ENCODE results near the gene FUT7. TPM values are rescaled to one million over a fixed set of nuclear protein-coding genes. Genes with fewer than 3 reads are reported as not detected.
A peak's percentile ranks its signal among the peaks of the same experiment; 100 is the strongest.

FUT7 gene
- total and polyA plus RNA-seq, 2 of the 13 experiments (the other 11 are each of a cell fraction or from before 2014, with no cell fraction given): 0.05 TPM; not detected in 1

- no peak for TF ChIP-seq RNF219 (CRISPR knock-in tag; IDR thresholded peaks at IDR 0.05)
- TF ChIP-seq ZSCAN25 (CRISPR knock-in tag; IDR thresholded peaks at IDR 0.05): no peak
- TF ChIP-seq, protein P1, sequence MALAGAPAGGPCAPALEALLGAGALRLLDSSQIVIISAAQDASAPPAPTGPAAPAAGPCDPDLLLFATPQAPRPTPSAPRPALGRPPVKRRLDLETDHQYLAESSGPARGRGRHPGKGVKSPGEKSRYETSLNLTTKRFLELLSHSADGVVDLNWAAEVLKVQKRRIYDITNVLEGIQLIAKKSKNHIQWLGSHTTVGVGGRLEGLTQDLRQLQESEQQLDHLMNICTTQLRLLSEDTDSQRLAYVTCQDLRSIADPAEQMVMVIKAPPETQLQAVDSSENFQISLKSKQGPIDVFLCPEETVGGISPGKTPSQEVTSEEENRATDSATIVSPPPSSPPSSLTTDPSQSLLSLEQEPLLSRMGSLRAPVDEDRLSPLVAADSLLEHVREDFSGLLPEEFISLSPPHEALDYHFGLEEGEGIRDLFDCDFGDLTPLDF (CRISPR knock-in tag; IDR thresholded peaks at IDR 0.05): 0 out of 2 replicates have a peak, but pooled peaks have one; percentile 35
- no peak for TF ChIP-seq PAXIP1 (CRISPR knock-in tag; conservative IDR thresholded peaks at IDR 0.05)
- peak; percentile 31; the same call in 1 of the 2 replicates for TF ChIP-seq CREB1 (IDR thresholded peaks at IDR 0.05)
- no peak for TF ChIP-seq CREB1 (CRISPR knock-in tag; IDR thresholded peaks at IDR 0.05)
- TF ChIP-seq TMF1 (CRISPR knock-in tag; IDR thresholded peaks at IDR 0.05; ENCODE audit: low read depth): peak; percentile 59; the same call in 1 of the 2 replicates
- TF ChIP-seq, protein P2, sequence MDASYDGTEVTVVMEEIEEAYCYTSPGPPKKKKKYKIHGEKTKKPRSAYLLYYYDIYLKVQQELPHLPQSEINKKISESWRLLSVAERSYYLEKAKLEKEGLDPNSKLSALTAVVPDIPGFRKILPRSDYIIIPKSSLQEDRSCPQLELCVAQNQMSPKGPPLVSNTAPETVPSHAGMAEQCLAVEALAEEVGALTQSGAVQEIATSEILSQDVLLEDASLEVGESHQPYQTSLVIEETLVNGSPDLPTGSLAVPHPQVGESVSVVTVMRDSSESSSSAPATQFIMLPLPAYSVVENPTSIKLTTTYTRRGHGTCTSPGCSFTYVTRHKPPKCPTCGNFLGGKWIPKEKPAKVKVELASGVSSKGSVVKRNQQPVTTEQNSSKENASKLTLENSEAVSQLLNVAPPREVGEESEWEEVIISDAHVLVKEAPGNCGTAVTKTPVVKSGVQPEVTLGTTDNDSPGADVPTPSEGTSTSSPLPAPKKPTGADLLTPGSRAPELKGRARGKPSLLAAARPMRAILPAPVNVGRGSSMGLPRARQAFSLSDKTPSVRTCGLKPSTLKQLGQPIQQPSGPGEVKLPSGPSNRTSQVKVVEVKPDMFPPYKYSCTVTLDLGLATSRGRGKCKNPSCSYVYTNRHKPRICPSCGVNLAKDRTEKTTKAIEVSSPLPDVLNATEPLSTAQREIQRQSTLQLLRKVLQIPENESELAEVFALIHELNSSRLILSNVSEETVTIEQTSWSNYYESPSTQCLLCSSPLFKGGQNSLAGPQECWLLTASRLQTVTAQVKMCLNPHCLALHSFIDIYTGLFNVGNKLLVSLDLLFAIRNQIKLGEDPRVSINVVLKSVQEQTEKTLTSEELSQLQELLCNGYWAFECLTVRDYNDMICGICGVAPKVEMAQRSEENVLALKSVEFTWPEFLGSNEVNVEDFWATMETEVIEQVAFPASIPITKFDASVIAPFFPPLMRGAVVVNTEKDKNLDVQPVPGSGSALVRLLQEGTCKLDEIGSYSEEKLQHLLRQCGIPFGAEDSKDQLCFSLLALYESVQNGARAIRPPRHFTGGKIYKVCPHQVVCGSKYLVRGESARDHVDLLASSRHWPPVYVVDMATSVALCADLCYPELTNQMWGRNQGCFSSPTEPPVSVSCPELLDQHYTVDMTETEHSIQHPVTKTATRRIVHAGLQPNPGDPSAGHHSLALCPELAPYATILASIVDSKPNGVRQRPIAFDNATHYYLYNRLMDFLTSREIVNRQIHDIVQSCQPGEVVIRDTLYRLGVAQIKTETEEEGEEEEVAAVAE (CRISPR knock-in tag; IDR thresholded peaks at IDR 0.05; ENCODE audit: borderline replicate concordance): 0 out of 2 replicates have a peak, but pooled peaks have one; percentile 40
- TF ChIP-seq ZMYM2 (CRISPR knock-in tag; IDR thresholded peaks at IDR 0.05): 0 out of 2 replicates have a peak, but pooled peaks have one; percentile 37
- TF ChIP-seq, protein P3, sequence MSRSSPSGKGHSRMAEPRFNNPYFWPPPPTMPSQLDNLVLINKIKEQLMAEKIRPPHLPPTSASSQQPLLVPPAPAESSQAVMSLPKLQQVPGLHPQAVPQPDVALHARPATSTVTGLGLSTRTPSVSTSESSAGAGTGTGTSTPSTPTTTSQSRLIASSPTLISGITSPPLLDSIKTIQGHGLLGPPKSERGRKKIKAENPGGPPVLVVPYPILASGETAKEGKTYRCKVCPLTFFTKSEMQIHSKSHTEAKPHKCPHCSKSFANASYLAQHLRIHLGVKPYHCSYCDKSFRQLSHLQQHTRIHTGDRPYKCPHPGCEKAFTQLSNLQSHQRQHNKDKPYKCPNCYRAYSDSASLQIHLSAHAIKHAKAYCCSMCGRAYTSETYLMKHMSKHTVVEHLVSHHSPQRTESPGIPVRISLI (CRISPR knock-in tag; IDR thresholded peaks at IDR 0.05; ENCODE audit: borderline replicate concordance): peak; percentile 97
- peak; percentile 21; the same call in 1 of the 2 replicates for TF ChIP-seq TAF1 (CRISPR knock-in tag; IDR thresholded peaks at IDR 0.05)
- no peak for TF ChIP-seq NFATC3 (CRISPR knock-in tag; IDR thresholded peaks at IDR 0.05)
- peak; percentile 57 for TF ChIP-seq ETV5 (CRISPR knock-in tag; IDR thresholded peaks at IDR 0.05; ENCODE audit: borderline replicate concordance)
- peak; percentile 51; the same call in 1 of the 2 replicates for TF ChIP-seq IKZF5 (CRISPR knock-in tag; IDR thresholded peaks at IDR 0.05)
Measured at GRCh38 chr9:137070201-137070905, 38.5 kb upstream of the FUT7 start, which contains the start of gene SAPCD2 (continued).
